Activated CD8-positive, alpha-beta memory T cell treated with anti-CD3 and anti-CD28 coated beads, Interleukin-2, amount 50 U/mL, for 24 hours (primary cell): Measurements from ENCODE around the gene SLC16A7.

ENCODE experiments used
- DNase-seq: peaks from one replicate; pipeline ENCODE4 v3.0.0-alpha.2; 2020; ENCODE audit errors: extremely low read depth

The SLC16A7 gene

GRCh38 chr12:59624732-59625460 lies 29.1 kb downstream of the SLC16A7 start:
- no peak for DNase-seq

DNA sequence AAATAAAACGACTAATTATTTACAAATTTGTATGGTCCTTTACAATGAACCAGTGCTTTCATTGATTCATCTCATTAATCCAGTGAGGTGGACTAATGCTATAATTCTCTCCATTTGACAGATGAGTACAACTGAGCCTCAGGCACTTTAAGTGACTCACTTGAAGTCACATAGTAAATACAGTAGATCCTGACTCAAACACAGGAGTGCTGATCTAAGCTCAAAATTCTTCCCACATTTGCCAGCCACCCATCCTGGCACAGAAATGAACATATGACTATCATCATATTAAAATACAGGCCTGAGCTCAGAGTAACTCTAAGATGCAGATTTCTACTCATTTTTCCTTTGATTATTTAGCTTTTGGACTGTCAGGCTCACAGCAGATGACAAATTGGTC lies 30.6 kb downstream of the SLC16A7 start:
- no peak for DNase-seq

GRCh38 chr12:59627582-59627981 lies 31.8 kb downstream of the SLC16A7 start:
- no peak for DNase-seq

GRCh38 chr12:59629890-59630289 lies 34.1 kb downstream of the SLC16A7 start:
- DNase-seq = no peak

- DNase-seq = no peak
Measured at GRCh38 chr12:59632408-59632807, 36.6 kb downstream of the SLC16A7 start.

GRCh38 chr12:59634254-59634653 lies 38.4 kb downstream of the SLC16A7 start:
- no peak for DNase-seq

GRCh38 chr12:59636945-59637691 lies 41.3 kb downstream of the SLC16A7 start:
- no peak for DNase-seq

DNA sequence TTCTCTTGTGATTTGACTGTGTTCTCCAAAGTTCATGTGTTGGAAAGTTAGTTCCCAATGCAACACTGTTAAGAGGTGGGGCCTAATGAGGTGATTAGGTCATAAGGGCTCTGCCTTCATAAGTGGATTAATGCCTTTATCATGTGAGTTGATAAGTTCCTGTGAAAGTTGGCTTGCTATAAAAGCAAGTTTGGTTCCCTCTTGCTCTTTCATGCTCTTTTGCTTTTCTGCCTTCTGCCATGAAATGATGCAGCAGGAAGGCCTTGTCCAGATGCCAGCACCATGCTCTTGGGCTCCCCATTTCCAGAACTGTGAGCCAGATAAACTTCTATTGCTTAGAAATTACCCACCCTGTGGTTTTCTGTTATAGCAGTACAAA lies 41.9 kb downstream of the SLC16A7 start:
- DNase-seq = no peak

DNA sequence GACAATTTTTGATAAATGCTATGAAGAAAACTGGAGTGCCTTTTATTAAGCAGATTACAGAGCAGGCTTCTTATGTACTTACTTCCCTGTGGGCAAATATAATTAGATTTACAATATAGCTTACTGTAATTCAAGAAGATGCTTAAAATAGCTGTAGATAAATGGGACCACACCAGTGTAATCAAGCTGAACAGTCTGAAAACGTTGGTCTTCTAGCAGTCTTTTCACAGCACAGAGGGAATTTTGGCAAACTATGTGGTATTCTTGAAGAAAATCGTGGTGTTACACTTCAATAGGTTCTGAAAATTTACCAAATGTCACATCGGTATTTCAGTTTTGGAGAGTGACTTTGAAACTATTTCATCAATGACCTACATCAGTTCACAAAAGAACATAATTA lies 47.7 kb downstream of the SLC16A7 start:
- DNase-seq = no peak

DNA sequence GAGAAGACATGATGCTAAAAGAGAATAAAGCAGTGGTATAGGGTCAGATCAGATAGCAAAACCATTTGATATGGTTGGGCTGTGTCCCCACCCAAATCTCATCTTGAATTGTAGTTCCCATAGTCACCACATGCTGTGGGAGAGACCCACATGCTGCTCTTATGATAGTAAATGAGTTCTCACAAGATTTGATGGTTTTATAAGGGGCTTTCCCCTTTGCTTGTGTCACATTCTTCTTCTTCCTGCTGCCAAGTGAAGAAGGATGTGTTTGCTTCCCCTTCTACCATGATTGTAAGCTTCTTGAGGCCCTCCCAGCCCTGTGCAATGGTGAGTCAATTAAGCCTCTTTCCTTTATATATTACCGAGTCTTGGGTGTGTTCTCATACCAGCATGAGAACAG lies 49.4 kb downstream of the SLC16A7 start:
- no peak for DNase-seq

GRCh38 chr12:59646636-59647035 lies 50.8 kb downstream of the SLC16A7 start:
- no peak for DNase-seq

- no peak for DNase-seq
Measured at GRCh38 chr12:59649203-59649602, 53.4 kb downstream of the SLC16A7 start.

- no peak for DNase-seq
Measured at GRCh38 chr12:59650588-59651228, 54.9 kb downstream of the SLC16A7 start.

GRCh38 chr12:59651229-59651920 lies 55.5 kb downstream of the SLC16A7 start:
- no peak for DNase-seq

DNA sequence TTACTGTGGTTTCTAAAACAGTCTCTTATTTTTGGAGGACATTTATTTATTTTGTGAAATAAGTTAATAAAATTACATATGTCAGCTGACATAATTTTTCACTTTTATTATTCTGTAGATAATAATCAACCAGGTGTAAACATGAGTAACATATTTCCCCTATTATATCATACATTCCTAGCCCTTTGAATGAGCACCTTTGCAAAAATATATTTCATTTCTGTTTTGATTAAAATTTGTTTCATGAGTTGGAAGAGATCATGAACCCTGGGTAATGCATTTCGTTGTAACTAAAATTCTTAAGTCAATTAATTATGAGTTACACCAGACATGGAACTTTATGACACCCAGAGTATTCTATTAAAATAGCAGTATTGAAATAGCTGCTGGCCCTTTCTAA lies 56.3 kb downstream of the SLC16A7 start:
- DNase-seq = no peak

GRCh38 chr12:59654061-59654460 lies 58.2 kb downstream of the SLC16A7 start:
- DNase-seq = no peak

- DNase-seq = no peak
Measured at GRCh38 chr12:59657266-59657665, 61.4 kb downstream of the SLC16A7 start.

DNA sequence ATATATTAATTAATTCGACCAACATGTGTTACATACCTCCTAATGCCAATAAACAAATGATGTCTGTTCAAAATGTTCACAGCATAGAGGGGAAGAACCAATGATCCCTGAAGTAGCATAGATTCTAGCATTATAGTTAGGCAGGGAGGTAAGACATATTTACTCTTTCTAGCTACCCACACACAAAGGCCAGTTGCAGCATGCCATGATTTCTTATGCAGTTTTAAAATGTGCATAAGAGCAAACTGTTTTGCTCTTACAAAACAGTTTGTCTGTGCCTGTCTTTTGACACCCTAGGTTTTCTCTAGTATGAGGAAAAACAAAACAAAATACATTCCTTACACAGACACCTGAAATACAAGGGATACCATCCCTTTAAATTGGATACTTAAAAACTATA lies 61.9 kb downstream of the SLC16A7 start:
- DNase-seq = no peak

GRCh38 chr12:59660148-59660547 lies 64.3 kb downstream of the SLC16A7 start:
- no peak for DNase-seq

DNA sequence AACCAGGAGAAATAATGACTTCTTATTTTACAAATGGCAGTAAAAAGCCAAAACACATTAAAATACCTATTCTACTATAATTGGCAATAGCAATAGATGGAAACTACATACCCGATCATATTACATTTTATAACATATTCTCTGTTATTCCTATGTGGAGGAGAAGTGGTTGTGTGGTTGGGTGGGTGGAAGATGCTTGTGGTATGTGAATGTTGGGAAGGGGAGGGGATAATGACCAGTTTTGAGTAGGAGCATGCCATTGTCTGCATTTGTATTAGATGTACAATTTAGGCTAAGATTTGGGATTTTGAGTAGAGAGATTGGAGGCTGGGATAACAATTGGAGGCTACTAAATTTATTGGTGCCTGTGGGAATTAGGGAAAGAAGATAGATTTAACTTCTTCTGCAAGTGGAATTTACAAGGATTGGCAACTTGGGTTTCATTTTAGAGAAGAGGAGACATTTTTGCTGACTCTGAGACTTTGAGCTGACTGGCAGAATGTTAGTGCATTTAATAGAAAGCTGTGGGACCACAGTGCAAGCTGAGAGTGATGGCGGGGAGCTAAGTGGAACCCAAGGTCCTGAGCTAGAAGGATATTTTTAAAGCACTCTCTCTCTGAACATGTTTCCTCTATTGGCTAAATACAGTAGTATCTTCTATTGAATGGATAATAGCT lies 65.2 kb downstream of the SLC16A7 start:
- DNase-seq = no peak

GRCh38 chr12:59664495-59664894 lies 68.7 kb downstream of the SLC16A7 start:
- no peak for DNase-seq

GRCh38 chr12:59665701-59666100 lies 69.9 kb downstream of the SLC16A7 start:
- DNase-seq = no peak
